ENCODE data around the gene UBR7.

- TF ChIP-seq CTCF (IDR thresholded peaks at IDR 0.05; ENCODE audit: low read length) (no peak), EZH2 (optimal IDR thresholded peaks at IDR 0.05; ENCODE audit: low read depth, low read length) (no peak)
These were observed 20.6 kb upstream of the UBR7 start for GRCh38 chr14:93186466-93186865.

Measured in MM.1S (cell line).